GM18498 (cell line): Measurements from ENCODE around the gene RAMAC.
"Not testable (repeated sequence)": the region's sequence is repeated elsewhere in the genome, so short reads cannot be mapped to it uniquely, and the experiment has no call there.

Experiments used
- ATAC-seq: cut with Tn5 transposase; IDR thresholded peaks from one replicate; pipeline ENCODE4 v1.9.1; 2021; ENCODE audit warnings: mild to moderate bottlenecking, moderate library complexity; ENCODE audit not compliant: unreplicated experiment

RAMAC gene

DNA sequence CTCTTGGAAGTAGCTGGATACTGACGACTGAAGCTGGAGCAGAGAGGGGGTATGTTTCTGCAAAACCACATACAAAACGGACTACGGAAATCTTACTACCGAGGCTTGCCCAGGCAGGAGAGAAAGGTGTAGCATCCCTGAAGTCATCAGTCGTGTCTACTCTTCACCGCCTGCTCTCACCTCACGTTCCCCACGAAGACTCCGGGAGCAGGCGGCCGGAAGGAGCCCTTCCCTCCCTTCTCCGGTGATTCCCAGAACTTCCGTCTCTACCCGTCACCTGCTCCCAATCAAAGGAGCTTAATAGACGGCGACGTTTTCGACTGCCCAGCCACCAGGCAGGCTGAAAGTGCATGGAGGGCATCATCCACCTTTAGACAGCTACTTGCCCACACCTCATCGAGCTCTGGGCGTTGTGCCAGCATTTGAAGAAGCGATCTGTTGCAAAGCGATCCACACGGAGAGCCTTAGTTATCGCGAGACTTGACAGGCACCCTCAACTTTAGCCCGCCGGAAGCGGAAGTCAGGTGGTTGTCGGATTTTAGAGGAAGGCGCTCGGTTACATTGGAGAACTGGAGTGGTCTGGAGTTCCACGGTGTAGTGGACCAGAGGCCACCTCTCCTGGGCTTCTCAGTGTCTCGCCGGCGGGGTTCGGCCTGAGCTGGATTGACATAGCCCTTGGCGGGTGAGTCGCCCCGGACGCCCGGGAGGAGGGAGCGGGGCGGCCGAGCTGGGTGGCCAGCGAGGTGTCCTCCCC lies at the start of gene RAMAC:
TSS of gene RAMAC (plus strand) at position 523 of the 754 bp plus-strand sequence. CDS start 2,809 bp downstream, outside the sequence.
- peak; percentile 95 for ATAC-seq

DNA sequence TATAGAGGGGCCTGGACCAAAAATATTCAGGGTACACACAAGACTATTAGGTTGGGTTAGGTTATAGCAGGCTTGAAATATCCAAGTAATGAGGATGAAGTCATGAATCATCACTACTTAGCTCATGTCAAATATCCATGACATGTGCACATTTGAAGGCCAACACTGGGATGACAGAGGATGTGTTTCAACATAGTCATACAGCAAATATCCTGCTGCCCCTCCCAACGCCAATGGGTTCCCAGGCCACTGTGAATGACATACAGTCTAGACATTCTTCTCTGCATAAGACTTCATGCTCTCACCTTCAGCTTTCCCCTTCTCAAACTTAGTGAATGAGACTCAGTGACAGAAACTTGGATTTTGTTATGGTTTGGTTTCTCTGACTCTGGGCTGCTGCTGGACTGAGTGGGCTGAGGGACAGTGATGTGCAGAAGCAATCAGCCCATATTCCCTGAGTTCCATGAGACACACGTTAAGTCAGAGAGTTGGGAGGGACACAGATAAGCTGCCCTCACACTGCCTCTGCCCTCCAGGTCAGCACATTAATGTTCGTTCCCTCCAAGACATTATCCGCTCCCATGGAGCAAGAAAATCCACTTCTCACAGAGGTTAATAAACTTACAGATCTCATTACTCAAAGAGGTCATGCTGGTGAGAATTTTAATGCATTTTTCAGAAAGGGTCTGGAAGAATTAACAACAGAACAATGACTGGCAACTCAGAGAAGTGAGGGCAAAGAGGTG lies 48.9 kb upstream of the RAMAC start:
- ATAC-seq = no peak

DNA sequence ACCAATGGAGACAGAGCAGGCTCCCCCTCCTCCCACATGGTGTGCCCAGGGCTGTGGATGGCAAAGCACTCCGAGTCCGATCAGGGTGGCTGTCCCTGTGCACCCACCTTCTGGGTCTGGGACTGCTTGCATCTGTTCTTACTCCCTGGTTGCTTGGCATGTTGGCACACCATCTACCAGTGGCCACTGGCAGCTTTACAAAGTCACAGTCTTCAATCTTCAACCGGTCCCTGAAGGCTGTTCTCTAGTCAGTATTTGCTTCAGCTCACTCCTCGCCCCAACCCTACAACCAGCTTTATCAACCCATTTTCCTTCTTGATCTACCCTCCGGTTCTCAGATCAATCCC lies 48.3 kb upstream of the RAMAC start:
- no peak for ATAC-seq

DNA sequence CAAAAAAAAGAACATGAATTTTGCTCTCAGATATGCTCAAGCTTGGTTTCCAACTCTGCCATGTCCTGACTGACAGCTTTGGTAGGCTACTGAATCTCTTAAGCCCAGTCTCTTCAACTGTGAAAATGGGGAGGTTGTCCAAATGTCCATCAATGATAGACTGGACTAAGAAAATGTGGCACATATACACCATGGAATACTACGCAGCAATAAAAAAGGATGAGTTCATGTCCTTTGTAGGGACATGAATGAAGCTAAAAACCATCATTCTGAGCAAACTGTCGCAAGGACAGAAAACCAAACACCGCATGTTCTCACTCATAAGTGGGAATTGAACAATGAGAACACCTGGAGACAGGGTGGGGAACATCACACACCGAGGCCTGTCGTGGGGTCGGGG lies 46.3 kb upstream of the RAMAC start:
- ATAC-seq = not testable (repeated sequence)

DNA sequence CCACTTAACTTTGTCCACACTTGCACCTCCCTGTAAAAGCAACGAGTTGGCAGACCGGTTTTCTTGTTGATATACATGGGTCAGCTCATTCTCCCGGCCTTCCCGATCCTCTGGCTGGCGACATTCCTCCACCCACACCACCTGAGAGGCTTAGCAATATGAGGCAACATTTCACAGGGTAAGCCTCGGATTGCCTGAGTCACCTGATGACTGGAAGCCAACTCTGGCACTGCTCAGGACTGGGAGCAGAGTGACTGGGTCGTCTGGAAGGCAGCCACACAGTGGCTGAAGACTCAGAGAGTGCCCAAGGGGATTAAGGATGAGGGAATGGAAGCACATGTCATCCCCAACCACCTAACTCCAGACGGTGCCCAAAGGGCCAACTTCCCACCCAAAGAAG lies 43.3 kb upstream of the RAMAC start:
- no peak for ATAC-seq

DNA sequence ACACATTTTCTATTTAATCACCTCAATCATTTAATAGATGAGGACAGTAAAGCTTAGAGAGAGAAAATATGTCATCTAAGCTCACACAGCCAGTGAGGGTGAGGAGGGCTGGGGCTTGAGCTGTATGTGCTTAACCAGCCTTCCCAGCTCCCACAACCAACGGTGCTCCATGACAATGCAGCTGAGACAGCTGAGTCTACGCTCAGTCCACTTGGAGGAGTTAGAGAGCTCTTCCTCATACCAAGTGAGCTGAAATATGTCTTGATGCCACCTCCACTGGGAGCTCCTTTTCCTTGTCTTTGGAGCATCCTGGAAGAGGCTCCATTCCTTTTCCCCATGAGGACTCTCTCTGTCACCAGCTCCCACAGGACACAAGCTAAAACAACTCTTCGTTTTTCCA lies 42.8 kb upstream of the RAMAC start:
- no peak for ATAC-seq

DNA sequence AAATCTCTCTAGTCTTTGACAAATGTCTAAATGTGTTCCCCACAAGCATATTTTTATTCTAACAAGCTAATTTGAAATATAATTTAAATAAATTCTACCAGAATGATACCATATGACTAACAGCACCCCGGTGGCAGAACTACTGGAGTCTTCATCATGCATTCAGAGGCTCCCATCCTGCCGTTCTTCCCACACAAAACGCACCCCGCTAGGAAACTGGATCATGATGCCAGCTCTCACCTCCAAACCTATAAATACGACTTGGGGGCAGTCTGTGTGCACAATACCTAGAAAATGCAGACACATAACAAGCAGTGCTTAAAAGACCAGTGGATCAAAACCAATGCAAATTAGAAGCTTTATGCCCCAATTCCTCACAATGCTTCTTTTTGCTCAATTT lies 42.0 kb upstream of the RAMAC start:
- no peak for ATAC-seq

DNA sequence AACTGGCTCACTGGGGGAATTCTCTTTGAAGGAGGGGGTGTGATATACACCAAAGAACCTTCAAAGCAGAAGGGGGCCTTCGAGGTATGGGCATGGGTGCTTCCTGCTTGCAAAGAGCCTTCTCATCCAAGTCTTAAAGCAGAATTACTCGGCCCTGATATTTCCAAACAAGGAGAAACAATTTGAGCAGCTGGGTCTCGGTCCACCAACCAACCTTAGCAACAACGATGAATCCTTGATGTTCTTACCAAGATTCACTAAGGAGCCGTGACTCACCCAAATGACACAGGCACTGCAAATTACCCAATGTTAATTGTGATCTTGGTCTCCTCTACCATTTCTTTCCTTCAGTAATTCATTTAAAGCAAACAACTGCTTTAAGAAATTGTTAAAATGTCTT lies 41.2 kb upstream of the RAMAC start:
- no peak for ATAC-seq

DNA sequence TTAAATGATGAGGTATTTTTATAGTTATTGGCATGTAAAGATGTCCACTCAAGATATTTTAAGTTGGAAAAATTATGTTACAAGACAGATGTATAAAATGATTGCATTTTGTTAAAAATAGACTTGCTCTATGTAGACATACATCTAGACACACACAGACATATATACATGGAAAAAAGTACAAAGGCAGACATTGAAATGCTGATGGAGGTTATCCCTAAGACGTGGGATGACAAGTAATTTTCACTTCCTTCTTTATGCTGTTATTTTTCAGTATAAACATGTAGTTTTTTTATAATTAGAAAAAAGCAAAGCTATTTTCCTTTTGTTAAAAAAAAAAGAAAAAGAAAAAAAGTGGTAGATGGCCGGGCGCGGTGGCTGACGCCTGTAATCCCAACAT lies 40.7 kb upstream of the RAMAC start:
- no peak for ATAC-seq

DNA sequence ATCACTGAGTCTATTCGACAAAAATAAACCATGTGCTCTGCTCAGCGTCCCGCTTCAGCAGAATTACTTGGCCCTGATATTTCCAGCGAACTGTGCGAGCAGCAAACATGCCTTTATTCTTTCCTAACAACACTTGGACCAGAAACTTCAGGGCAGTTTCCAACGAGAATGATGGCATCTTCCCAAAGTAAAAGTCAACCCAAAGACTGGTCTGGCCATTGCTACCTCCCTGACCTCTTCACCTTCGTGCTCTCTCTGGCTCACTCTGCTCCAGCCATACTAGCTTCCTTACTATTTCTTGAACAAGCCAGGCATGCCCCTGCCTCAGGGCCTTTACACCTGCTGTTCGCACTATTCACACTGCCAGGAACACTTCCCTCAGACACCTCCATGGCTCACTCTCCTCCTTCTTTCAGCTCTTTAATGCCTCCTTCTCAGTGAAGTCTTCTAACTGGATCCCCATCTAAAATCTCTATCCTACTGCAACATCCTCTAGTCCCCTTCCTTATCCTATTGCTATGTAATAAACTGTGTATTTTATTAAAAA lies 39.8 kb upstream of the RAMAC start:
- ATAC-seq = no peak

DNA sequence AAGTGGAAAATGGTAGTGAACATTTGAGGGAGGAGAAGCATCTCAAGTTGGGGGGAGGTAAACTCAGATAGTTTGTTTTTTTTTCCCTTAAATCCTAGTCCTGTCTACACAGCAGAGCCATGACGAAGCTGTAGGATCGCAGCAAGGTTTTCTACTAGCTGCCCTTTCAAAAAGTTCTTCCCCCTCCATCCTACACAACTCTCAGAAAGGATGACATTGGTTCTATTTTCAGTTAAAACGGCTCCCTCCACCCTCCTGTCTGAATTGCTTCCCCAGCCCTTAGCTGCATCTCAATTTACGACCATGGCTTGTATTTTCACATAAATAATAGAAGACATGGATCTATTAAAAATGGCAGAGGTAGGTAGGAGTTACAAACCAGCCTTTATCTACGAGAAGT lies 35.7 kb upstream of the RAMAC start:
- peak; percentile 25 for ATAC-seq

DNA sequence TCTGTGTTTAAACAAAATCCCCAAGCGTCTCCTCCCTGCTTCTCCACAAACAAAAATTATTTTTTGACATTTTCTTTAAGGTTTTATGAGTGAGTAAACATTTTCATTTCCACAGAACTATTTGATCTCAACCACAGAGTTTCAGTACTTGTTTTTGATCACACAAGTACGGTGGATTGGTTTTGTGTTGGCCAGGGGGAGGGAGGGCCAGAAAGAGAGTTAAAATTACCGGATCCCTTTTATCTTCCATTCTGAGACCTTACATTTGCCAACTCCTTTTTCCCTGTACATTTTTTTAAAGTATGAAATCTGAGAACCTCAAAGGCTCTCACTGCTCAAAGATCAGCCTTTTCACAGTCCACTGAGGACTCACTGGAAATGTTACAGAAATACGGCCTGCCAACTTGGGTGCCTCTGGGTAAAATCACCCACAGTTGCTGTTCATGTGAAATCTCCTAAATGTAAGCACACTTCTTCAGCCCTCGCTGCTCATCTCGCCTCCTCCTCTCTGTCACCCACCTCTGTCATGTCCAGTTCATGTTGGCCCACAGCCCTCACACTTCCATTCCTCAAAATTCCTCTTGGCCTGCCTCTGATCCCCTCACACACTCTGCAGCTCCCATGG lies 35.2 kb upstream of the RAMAC start:
- peak; percentile 60 for ATAC-seq

DNA sequence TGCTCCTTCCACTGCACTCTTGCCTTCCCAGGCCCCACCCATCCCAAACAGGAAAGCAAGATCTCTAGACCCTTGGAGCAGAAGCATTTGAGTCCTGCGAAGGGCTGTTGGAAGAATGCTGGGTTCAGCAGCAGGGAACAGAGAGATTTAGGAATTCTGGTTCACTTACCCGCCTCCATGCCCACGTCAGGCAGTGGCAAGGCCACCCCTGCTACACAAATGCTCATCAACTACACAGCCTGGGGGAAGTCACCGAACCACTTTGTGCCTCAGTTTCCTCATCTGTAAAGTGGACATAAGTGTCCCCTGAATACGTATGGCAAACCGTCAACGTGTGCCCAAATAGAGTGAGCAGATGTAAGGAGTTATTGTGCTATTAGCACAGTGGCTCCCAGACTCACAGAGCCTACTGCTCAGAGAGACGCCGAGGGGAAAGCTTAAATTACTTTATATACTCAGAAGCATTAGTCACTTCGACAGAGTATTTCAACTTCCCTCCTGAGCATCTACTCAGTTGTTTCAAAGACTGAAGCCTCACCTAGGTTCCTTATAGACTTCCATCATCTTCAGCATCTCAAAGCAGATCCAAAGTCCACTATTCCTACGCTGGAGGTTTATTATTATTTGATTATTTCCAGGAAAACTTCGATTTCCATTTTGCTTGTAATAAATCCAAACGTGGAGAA lies 34.4 kb upstream of the RAMAC start:
- ATAC-seq = no peak

DNA sequence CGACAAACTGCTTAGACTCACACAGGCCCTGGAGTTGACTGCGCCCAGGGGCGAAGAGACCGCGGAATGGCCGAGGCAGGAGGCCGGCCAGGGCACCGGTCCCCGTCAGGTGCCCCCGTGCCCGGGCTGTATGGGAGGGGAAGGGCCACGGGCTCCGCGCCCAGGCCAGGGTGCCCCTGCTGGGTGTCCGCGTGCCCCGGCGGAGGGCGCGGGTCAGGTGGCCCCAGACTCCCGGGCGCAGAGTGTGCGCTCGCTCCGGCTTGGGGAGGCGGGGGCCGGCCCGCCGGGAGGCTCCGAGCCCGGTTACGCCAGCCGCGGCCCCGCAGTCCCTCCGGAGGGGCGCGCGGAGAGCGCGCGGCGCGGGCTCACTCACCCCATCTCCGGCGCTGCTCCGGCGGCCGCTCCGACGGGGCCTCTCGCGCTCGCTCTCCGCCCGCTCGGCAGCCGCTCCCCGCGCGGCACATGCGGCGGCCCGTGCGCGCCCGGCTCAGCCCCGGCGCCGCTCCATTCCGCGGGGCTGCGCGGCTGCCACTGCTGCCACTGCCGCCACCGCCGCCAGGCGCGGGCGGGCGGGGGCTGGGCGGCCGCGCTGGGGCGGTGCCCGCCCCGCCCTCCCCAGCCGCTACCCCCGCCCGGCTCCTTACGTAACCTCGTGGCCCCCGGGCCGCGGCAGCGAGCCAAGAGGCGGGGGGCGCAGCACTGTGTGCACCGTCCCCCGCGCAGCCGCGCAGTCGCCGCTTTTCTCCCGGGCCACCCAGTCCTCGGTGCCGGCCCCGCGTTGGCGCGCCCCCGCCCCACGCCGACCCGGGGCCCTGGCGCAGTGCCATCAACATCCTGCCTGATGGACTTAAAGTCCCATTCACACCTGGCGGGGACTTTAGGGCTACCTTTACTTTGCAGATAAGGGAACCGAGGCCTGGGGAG lies 33.6 kb upstream of the RAMAC start, which contains the start of gene HOMER2:
TSS of gene HOMER2 (minus strand) at position 563 of the 924 bp plus-strand sequence. CDS start at position 378, 185 bp downstream.
- ATAC-seq = peak; percentile 52

DNA sequence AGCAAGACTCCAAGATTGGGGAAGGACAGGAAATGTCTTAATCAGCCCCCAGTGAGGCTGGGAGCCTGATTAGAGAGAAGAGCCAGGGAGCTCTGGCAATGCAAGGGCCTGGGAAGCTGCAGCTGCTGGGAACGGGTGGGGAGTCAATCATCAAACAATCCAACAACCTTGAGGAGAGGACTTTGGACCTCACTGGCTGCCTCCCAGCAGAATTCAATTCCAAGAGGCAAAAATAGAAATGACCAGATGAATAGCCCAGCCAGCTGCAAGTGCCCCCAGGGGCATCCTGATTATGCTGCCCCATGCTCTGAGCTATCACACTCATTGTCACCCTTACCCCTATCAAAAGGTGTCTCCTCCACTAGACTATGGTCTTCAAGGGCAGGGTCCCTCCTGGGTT lies 27.4 kb upstream of the RAMAC start:
- ATAC-seq = no peak

DNA sequence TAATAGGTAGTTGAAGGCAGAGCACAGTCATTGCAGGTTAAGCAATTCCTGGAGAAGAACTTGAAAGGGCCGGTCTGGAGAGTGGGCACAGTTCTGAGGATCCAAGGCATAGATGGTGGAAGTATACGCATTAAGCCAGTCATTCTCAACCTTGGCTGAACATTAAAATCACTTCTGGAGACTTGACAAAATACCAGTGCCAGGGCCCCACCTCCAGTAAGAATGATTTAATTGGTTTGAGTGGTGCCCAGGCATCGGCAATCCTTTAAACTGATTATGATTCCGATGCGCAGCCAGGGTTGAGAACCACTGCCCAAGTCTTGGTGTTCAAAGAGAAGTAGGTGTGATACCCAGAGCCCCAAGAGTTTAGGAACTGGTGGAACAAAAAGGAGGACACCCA lies 26.6 kb upstream of the RAMAC start:
- ATAC-seq = no peak

DNA sequence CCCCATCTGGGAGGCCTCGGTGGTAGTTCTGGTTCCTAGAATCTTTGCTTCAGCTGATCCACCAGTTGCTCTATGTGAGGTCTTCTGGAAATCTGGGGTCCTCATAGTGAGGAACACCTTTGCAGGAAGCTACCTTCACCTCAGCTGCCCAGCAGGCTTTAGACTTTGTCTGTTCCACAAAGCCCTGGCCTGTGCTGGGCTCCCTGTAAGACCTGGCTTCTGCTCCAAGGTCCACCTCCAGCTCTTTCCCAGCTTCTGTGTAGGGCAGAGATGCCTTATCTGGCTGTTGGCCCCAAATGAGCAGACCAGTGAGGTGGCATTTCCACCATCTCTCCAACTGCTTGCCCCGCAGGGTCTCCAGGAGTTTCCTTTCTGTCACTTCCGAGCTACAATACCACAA lies 25.2 kb upstream of the RAMAC start:
- ATAC-seq = no peak

DNA sequence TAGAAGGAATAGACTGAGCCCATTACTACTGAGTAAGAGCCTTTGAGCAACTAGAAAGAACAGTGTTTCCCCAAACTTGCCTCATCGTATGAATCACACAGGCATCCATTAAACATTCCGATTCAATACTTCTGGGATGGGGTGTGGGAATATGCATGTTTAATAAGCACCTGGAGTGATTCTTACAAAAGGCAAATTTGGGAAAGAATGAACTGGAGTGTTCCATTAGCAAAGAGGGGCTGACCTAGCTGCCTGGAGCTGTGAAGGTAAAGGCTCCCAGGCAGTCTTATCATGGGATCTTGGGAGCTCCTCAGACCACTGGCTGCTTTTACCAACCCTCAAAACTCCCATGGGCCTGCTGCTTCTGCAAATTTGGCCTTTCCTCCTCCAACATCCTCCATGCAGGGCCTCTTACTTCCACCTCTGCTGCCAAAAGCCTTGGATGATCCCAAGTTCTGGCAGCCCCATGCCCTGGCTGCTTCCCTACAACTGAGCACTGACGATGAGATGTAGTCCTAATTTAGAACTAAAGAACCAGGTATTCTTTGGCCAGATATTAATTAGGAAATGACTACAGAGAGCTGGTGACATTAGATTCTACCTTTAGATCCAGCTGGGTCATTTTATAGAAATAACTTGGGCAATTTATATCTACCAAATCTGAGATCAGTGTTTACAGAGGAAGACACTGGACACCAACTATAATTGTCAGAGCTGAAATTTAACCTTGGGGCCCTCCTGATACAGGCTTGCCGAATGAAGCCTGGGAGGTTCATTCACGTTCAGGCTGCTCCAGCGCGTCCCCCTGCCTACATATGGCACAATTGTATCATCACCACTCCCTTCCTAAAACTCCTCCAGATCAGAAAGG lies 22.3 kb upstream of the RAMAC start:
- no peak for ATAC-seq

DNA sequence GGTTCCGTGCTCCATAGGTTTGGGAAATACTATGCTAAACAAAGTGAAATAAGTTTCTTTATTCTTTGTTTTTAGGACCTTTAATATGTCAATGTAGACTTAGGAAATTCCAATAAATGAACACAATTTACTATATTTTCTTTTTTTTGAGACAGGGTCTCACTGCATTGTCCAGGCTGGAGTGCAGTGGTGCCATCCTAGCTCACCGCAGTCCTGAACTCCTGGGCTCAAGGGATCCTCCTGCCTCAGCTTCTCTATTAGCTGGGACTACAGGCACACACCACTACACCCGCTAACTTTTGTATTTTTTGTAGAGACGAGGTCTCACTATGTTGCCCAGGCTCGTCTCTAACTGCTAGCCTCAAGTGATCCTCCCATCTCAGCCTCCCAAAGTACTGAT lies 21.1 kb upstream of the RAMAC start:
- ATAC-seq = no peak
